Fibroblast of villous mesenchyme (primary cell): Measurements from ENCODE around the gene OR52D1. TPM values are rescaled to one million over a fixed set of nuclear protein-coding genes. Genes with fewer than 3 reads are reported as not detected.

Source experiments
- DNase-seq: peaks from one replicate; pipeline ENCODE4 v3.0.0-alpha.2; 2010; ENCODE audit warnings: low read depth
- H3K4me3 ChIP-seq: 2 replicates; pipeline ENCODE4 v1.5.1; 2011; ENCODE audit warnings: low read depth, mild to moderate bottlenecking, low read length
- CTCF ChIP-seq: IDR thresholded peaks from 2 replicates; pipeline ENCODE4 v1.5.1; 2012; ENCODE audit warnings: low read depth, mild to moderate bottlenecking, low read length; ENCODE audit not compliant: insufficient read depth
- total RNA-seq: library from RNA; depleted of rRNA; stranded (reverse); fragments of >200 nt; gene quantifications from 2 replicates; pipeline ENCODE4 v1.2.3, GENCODE V29; 2012

Gene OR52D1
- total RNA-seq, 1 donor, result not detected

GRCh38 chr11:5467527-5467926 lies 21.0 kb upstream of the OR52D1 start:
- no peak for DNase-seq
- TF ChIP-seq CTCF, result no peak
- no peak overlapping the region for H3K4me3 ChIP-seq

- TF ChIP-seq CTCF, result no peak
These were observed 14.6 kb upstream of the OR52D1 start for GRCh38 chr11:5473921-5474320.

GRCh38 chr11:5476186-5476819 lies 12.2 kb upstream of the OR52D1 start:
- TF ChIP-seq CTCF, result peak; percentile 88
- peak; percentile 59 for DNase-seq
- H3K4me3 ChIP-seq, result no peak overlapping the region

More at GRCh38 chr11:5473921-5474320, 14.6 kb upstream of the OR52D1 start:
- DNase-seq, result no peak
- H3K4me3 ChIP-seq, result no peak overlapping the region

GRCh38 chr11:5486003-5486402 lies 2.5 kb upstream of the OR52D1 start:
- TF ChIP-seq CTCF, result no peak
- no peak for DNase-seq
- no peak overlapping the region for H3K4me3 ChIP-seq

- no peak for TF ChIP-seq CTCF
- no peak for DNase-seq
- H3K4me3 ChIP-seq, result no peak overlapping the region
These were observed 2.1 kb upstream of the OR52D1 start for GRCh38 chr11:5486421-5486820.

GRCh38 chr11:5488798-5489399 lies 414 bp downstream of the OR52D1 start:
- H3K4me3 ChIP-seq, result no peak overlapping the region
- no peak for TF ChIP-seq CTCF
- no peak for DNase-seq
